ENCODE measurements around the gene AOC1. TPM values are rescaled to one million over a fixed set of nuclear protein-coding genes. Genes with fewer than 3 reads are reported as not detected.
"Not testable (repeated sequence)": the region's sequence is repeated elsewhere in the genome, so short reads cannot be mapped to it uniquely, and the experiment has no call there.

AOC1 gene
- total RNA-seq, 3 donors from 2014 or later, result 0.10 TPM; not detected in 2

DNA sequence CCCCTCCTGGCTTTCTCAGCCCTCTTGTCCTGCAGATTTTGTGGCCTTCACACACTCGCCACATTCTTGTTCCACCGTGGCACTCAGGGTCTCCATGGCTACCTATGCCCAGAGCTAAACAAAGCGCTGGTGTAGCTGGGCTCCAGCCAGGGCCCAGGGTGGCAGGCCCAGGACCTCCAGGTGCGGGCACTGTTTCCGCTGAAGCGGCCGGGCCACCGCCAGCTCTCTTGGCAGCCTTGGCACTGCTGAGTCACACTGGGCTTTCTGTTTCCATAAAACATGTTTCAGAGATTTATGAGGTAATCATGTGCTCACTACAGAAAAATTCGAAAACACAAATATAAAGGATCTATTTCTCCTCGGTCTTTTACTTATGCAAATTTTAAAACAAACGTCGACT, 51.3 kb downstream of the AOC1 start:
- H3K27me3 Mint-ChIP-seq (ENCODE audit: low read depth), result peaks cover 45% of the 10 kb centered on the region
- no peak overlapping the region for H3K4me3 Mint-ChIP-seq
- ATAC-seq (no peak), DNase-seq (no peak)
- no peaks in the 10 kb centered on the region for H3K36me3 Mint-ChIP-seq (ENCODE audit: insufficient read depth)
- H3K9me3 Mint-ChIP-seq, result no peaks in the 10 kb centered on the region
- peaks cover 2% of the 10 kb centered on the region for H3K4me1 Mint-ChIP-seq (ENCODE audit: low read depth)

- DNase-seq (no peak), ATAC-seq (no peak)
- H3K4me1 Mint-ChIP-seq (ENCODE audit: low read depth), result peaks cover 6% of the 10 kb centered on the region
- peaks cover 45% of the 10 kb centered on the region for H3K27me3 Mint-ChIP-seq (ENCODE audit: low read depth)
- H3K9me3 Mint-ChIP-seq, result no peaks in the 10 kb centered on the region
- no peak overlapping the region for H3K4me3 Mint-ChIP-seq
- no peaks in the 10 kb centered on the region for H3K36me3 Mint-ChIP-seq (ENCODE audit: insufficient read depth)
Observed at GRCh38 chr7:150904011-150904909, 51.9 kb downstream of the AOC1 start.

- no peaks in the 10 kb centered on the region for H3K36me3 Mint-ChIP-seq (ENCODE audit: insufficient read depth)
- DNase-seq (no peak), ATAC-seq (no peak)
- H3K9me3 Mint-ChIP-seq, result no peaks in the 10 kb centered on the region
- no peak overlapping the region for H3K4me3 Mint-ChIP-seq
- peaks cover 10% of the 10 kb centered on the region for H3K4me1 Mint-ChIP-seq (ENCODE audit: low read depth)
- H3K27me3 Mint-ChIP-seq (ENCODE audit: low read depth), result peaks cover 23% of the 10 kb centered on the region
Observed at GRCh38 chr7:150908173-150908572, 55.9 kb downstream of the AOC1 start.

DNA sequence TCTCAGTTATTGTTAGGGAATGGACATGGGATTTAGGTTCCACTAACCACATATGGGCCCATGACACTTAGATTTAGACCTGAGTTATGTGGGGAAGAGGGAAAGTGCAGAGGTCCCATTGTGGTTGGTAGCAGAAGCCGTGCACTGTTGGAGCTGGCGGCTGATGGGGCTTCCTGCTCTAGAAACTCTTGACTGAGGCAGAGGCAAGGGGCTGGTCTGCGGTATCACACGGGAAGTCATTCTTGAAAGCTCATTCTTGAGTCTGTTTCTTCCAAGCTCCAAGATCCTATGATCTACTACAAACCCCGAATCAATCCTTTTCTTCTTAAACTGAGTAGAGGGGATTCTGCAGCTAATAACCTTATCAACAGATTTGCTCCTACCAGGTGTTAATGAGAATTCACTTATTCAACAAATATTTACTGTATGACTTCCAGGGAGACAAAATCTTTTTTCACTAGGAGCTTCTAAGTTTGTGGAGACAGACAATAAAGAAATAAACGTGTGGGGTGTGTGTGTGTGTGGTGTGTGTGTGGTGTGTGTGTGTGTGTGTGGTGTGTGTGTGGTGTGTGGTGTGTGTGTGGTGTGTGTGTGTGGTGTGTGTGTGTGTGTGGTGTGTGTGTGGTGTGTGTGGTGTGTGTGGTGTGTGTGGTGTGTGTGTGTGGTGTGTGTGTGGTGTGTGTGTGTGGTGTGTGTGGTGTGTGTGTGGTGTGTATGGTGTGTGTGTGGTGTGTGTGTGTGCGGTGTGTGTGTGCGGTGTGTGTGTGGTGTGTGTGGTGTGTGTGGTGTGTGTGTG, 57.1 kb downstream of the AOC1 start:
- no peaks in the 10 kb centered on the region for H3K36me3 Mint-ChIP-seq (ENCODE audit: insufficient read depth)
- DNase-seq, result no peak
- no peak overlapping the region for H3K4me3 Mint-ChIP-seq
- no peaks in the 10 kb centered on the region for H3K9me3 Mint-ChIP-seq
- peaks cover 19% of the 10 kb centered on the region for H3K27me3 Mint-ChIP-seq (ENCODE audit: low read depth)
- H3K4me1 Mint-ChIP-seq (ENCODE audit: low read depth), result peaks cover 10% of the 10 kb centered on the region
- ATAC-seq, result peak; percentile 55 to 74

DNA sequence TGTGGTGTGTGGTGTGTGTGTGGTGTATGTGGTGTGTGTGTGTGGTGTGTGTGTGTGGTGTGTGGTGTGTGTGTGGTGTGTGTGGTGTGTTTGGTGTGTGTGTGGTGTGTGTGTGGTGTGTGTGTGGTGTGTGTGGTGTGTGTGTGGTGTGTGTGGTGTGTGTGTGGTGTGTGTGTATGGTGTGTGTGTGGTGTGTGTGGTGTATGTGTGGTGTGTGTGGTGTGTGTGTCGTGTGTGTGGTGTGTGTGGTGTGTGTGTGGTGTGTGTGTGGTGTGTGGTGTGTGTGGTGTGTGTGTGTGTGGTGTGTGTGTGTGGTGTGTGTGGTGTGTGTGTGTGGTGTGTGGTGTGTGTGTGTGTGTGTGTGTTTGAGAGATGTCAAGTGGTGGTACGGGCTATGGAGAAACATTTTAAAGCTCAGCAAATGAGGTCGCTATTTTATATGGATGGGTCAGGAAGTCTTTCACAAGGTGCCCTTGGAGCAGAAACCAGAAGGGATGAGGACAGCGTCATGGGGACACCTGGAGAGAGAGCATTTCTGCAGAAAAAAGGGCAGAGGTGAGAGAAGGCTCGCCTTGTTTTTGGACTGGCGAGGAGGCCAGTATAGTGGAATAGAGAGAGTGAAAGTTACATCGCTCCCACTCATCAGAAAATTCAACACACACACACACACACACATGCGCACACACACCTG, 58.1 kb downstream of the AOC1 start:
- peak in 1 of 2 donors; percentile 30 for ATAC-seq
- DNase-seq; H3K9me3 Mint-ChIP-seq; H3K36me3 Mint-ChIP-seq (ENCODE audit: insufficient read depth); H3K4me3 Mint-ChIP-seq: not testable (repeated sequence)
- H3K4me1 Mint-ChIP-seq (ENCODE audit: low read depth), result peaks cover 10% of the 10 kb centered on the region
- peaks cover 15% of the 10 kb centered on the region for H3K27me3 Mint-ChIP-seq (ENCODE audit: low read depth)

- H3K4me1 Mint-ChIP-seq (ENCODE audit: low read depth), result peaks cover 9% of the 10 kb centered on the region
Observed at GRCh38 chr7:150910996-150911422, 58.7 kb downstream of the AOC1 start.

More at GRCh38 chr7:150910996-150911422, 58.7 kb downstream of the AOC1 start:
- ATAC-seq (no peak), DNase-seq (no peak)
- H3K4me3 Mint-ChIP-seq, result no peak overlapping the region
- no peaks in the 10 kb centered on the region for H3K9me3 Mint-ChIP-seq
- H3K27me3 Mint-ChIP-seq (ENCODE audit: low read depth), result peaks cover 10% of the 10 kb centered on the region
- no peaks in the 10 kb centered on the region for H3K36me3 Mint-ChIP-seq (ENCODE audit: insufficient read depth)

Other genes starting within 250 kb of the AOC1 start
- 10 to 100 TPM; 14.8 to 20.0 (median 18.1) TPM for gene GIMAP6, start 220.1 kb upstream of the AOC1 start, total RNA-seq
- gene GIMAP2, start 166.8 kb upstream of the AOC1 start, total RNA-seq, result 10 to 100 TPM; 19.7 to 22.7 (median 19.8) TPM
- 1 to 10 TPM; 2.1 to 2.7 (median 2.1) TPM for gene GIMAP1, start 135.9 kb upstream of the AOC1 start, total RNA-seq
- 10 to 100 TPM; 44.1 to 52.2 (median 50.2) TPM for gene GIMAP5, start 115.1 kb upstream of the AOC1 start, total RNA-seq
- gene TMEM176B, start 52.2 kb upstream of the AOC1 start, total RNA-seq, result under 1 TPM; 0.24 to 0.58 (median 0.33) TPM
- gene TMEM176A, start 51.7 kb upstream of the AOC1 start, total RNA-seq, result under 1 TPM; 0.20 to 0.24 (median 0.22) TPM
- gene KCNH2, start 125.8 kb downstream of the AOC1 start, total RNA-seq, result under 1 TPM; 0.49 to 0.71 (median 0.66) TPM
- 1 to 10 TPM; 5.3 to 9.2 (median 8.2) TPM for gene NOS3, start 138.5 kb downstream of the AOC1 start, total RNA-seq
- 1 to 10 TPM; 5.8 to 7.3 (median 6.7) TPM for gene ATG9B, start 172.0 kb downstream of the AOC1 start, total RNA-seq
- gene ABCB8, start 175.9 kb downstream of the AOC1 start, total RNA-seq, result 10 to 100 TPM; 48.1 to 54.6 (median 48.5) TPM
- gene ASIC3, start 196.0 kb downstream of the AOC1 start, total RNA-seq, result 1 to 10 TPM; 2.4 to 3.4 (median 3.3) TPM
- gene CDK5, start 205.4 kb downstream of the AOC1 start, total RNA-seq, result 10 to 100 TPM; 14.1 to 15.0 (median 14.3) TPM
- gene SLC4A2, start 207.1 kb downstream of the AOC1 start, total RNA-seq, result 100 to 1,000 TPM; 107 to 125 (median 111) TPM
- gene FASTK, start 228.3 kb downstream of the AOC1 start, total RNA-seq, result 100 to 1,000 TPM in 2 of 3 donors, 10 to 100 TPM in 1; 96.5 to 111 (median 104) TPM
- gene TMUB1, start 231.0 kb downstream of the AOC1 start, total RNA-seq, result 10 to 100 TPM; 70.3 to 85.3 (median 71.8) TPM
- 10 to 100 TPM; 29.7 to 46.3 (median 35.1) TPM for gene AGAP3, start 234.0 kb downstream of the AOC1 start, total RNA-seq

Data from activated T-cell treated with anti-CD3 and anti-CD28 coated beads, Interleukin-2, amount 50 U/mL, for 4 hours (primary cell).